CD4-positive, CD25-positive, alpha-beta regulatory T cell (primary cell): ENCODE data around the gene RFXAP. TPM values are rescaled to one million over a fixed set of nuclear protein-coding genes. Genes with fewer than 3 reads are reported as not detected.

Source experiments
- ATAC-seq, 2 donors: fragments of 150-1000 bp; cut with Tn5 transposase; one replicate each; pipeline ENCODE4 v1.10.0; 2021; ENCODE audit warnings: low read depth in 2 of 2, moderate number of reproducible peaks in 2 of 2, moderate library complexity in 1 of 2
- DNase-seq, 3 donors: peaks; one replicate each; pipeline versions ENCODE4 v3.0.0 to v3.0.0-alpha.2; 2012 to 2022; ENCODE audit warnings: mixed read lengths in 1 of 3
- H3K27ac ChIP-seq: one replicate; pipeline ENCODE4 v1.7.0; 2013; ENCODE audit warnings: mild to moderate bottlenecking, low read length; ENCODE audit not compliant: insufficient read depth, poor library complexity, severe bottlenecking
- H3K27me3 ChIP-seq: one replicate; pipeline ENCODE4 v1.7.0; 2013; ENCODE audit warnings: low read length; ENCODE audit not compliant: control insufficient read depth, insufficient read depth
- H3K36me3 ChIP-seq: one replicate; pipeline ENCODE4 v1.7.0; 2013; ENCODE audit warnings: mild to moderate bottlenecking, low read length, moderate library complexity; ENCODE audit not compliant: control insufficient read depth, insufficient read depth
- H3K4me1 ChIP-seq: 2 replicates; pipeline ENCODE4 v1.7.0; 2013; ENCODE audit warnings: mild to moderate bottlenecking, low read length; ENCODE audit not compliant: insufficient read depth, control insufficient read depth, poor library complexity, severe bottlenecking
- H3K4me3 ChIP-seq: one replicate; pipeline ENCODE4 v1.7.0; 2013; ENCODE audit warnings: low read depth, mild to moderate bottlenecking, low read length, moderate library complexity
- H3K9me3 ChIP-seq, 2 experiments: 1 replicate in 1 of 2; 2 replicates in 1 of 2; pipeline ENCODE4 v1.7.0; 2013; ENCODE audit warnings: low read length in 2 of 2, mild to moderate bottlenecking in 1 of 2, moderate library complexity in 1 of 2; ENCODE audit not compliant: control insufficient read depth in 2 of 2
- H3K27ac Mint-ChIP-seq, 3 donors: one replicate each; pipeline ENCODE4 v1.8.0; 2020 to 2022; ENCODE audit warnings: mild to moderate bottlenecking in 3 of 3, mixed read lengths in 3 of 3, moderate library complexity in 2 of 3
- H3K27me3 Mint-ChIP-seq: one replicate; pipeline ENCODE4 v1.8.0; 2022; ENCODE audit warnings: mild to moderate bottlenecking, mixed read lengths
- H3K36me3 Mint-ChIP-seq: one replicate; pipeline ENCODE4 v1.8.0; 2020; ENCODE audit warnings: mixed read lengths
- H3K4me1 Mint-ChIP-seq, 4 donors: one replicate each; pipeline ENCODE4 v1.8.0; 2020 to 2022; ENCODE audit warnings: mixed read lengths in 4 of 4, mild to moderate bottlenecking in 1 of 4
- H3K4me3 Mint-ChIP-seq, 4 donors: one replicate each; pipeline ENCODE4 v1.8.0; 2020 to 2022; ENCODE audit warnings: mild to moderate bottlenecking in 4 of 4, mixed read lengths in 4 of 4, moderate library complexity in 3 of 4
- H3K9me3 Mint-ChIP-seq, 7 donors: one replicate each; pipeline ENCODE4 v1.8.0; 2020 to 2022; ENCODE audit warnings: mixed read lengths in 7 of 7, mild to moderate bottlenecking in 3 of 7, moderate library complexity in 2 of 7
- polyA plus RNA-seq, 4 donors: library from polyadenylated mRNA; unstranded; fragments of 300-500 nt; fragmentation: Illumina TruSeq; gene quantifications; one replicate each; pipeline ENCODE4 v1.2.3, GENCODE V29; 2021
- total RNA-seq: library from RNA; stranded (reverse); gene quantifications from one replicate; pipeline ENCODE4 v1.2.3, GENCODE V29; 2022

The RFXAP gene
- total and polyA plus RNA-seq, 5 donors from 2014 or later = 2.4 to 7.1 (median 2.5) TPM

GRCh38 chr13:36796052-36796451 is 23.0 kb upstream of the RFXAP start:
- Mint-ChIP-seq H3K4me3 (no peak overlapping the region), H3K36me3 (no peaks in the 10 kb centered on the region), H3K27me3 (peaks cover 12% of the 10 kb centered on the region), H3K27ac (no peak overlapping the region), H3K9me3 (peaks cover 0 to 1% (median 0%) of the 10 kb centered on the region in 7 donors), H3K4me1 (no peaks in the 10 kb centered on the region)
- Histone ChIP-seq H3K27ac (no peak overlapping the region), H3K4me1 (no peaks in the 10 kb centered on the region), H3K27me3 (peaks cover 6% of the 10 kb centered on the region), H3K4me3 (no peak overlapping the region), H3K36me3 (no peaks in the 10 kb centered on the region), H3K9me3 (no peaks in the 10 kb centered on the region)
- ATAC-seq (no peak), DNase-seq (no peak)

- no peaks in the 10 kb centered on the region for H3K9me3 ChIP-seq
- Mint-ChIP-seq H3K27ac (no peak overlapping the region), H3K4me3 (no peak overlapping the region), H3K4me1 (no peaks in the 10 kb centered on the region), H3K9me3 (peaks cover 0 to 1% (median 0%) of the 10 kb centered on the region in 7 donors), H3K36me3 (no peaks in the 10 kb centered on the region), H3K27me3 (peaks cover 23% of the 10 kb centered on the region)
- DNase-seq = no peak
- no peak overlapping the region for H3K27ac ChIP-seq
- H3K4me1 ChIP-seq = no peaks in the 10 kb centered on the region
- H3K27me3 ChIP-seq = peaks cover 11% of the 10 kb centered on the region
- no peak for ATAC-seq
- no peaks in the 10 kb centered on the region for H3K36me3 ChIP-seq
- no peak overlapping the region for H3K4me3 ChIP-seq
Measured at GRCh38 chr13:36801035-36801434, 18.0 kb upstream of the RFXAP start.

GRCh38 chr13:36804588-36804987 is 14.4 kb upstream of the RFXAP start:
- Mint-ChIP-seq H3K27me3 (peaks cover 38% of the 10 kb centered on the region), H3K4me3 (no peak overlapping the region), H3K36me3 (no peaks in the 10 kb centered on the region), H3K9me3 (no peaks in the 10 kb centered on the region), H3K27ac (no peak overlapping the region), H3K4me1 (no peaks in the 10 kb centered on the region)
- H3K27ac ChIP-seq = no peak overlapping the region
- H3K9me3 ChIP-seq = no peaks in the 10 kb centered on the region
- ATAC-seq (no peak), DNase-seq (no peak)
- peaks cover 14% of the 10 kb centered on the region for H3K27me3 ChIP-seq
- H3K4me1 ChIP-seq = no peaks in the 10 kb centered on the region
- H3K36me3 ChIP-seq = no peaks in the 10 kb centered on the region
- no peak overlapping the region for H3K4me3 ChIP-seq

GRCh38 chr13:36806102-36806501 is 12.9 kb upstream of the RFXAP start:
- Mint-ChIP-seq H3K36me3 (no peaks in the 10 kb centered on the region), H3K27me3 (peaks cover 49% of the 10 kb centered on the region), H3K4me1 (no peaks in the 10 kb centered on the region), H3K27ac (peak overlapping the region in 1 of 3 donors; percentile 32), H3K4me3 (no peak overlapping the region), H3K9me3 (peaks cover 0 to 4% (median 0%) of the 10 kb centered on the region in 7 donors)
- DNase-seq (no peak), ATAC-seq (no peak)
- Histone ChIP-seq H3K4me3 (no peak overlapping the region), H3K27me3 (peaks cover 16% of the 10 kb centered on the region), H3K27ac (no peak overlapping the region), H3K4me1 (no peaks in the 10 kb centered on the region), H3K9me3 (no peaks in the 10 kb centered on the region), H3K36me3 (no peaks in the 10 kb centered on the region)

- Mint-ChIP-seq H3K4me1 (no peaks in the 10 kb centered on the region), H3K27me3 (peaks cover 49% of the 10 kb centered on the region), H3K4me3 (no peak overlapping the region), H3K9me3 (peaks cover 0 to 4% (median 0%) of the 10 kb centered on the region in 7 donors), H3K36me3 (no peaks in the 10 kb centered on the region), H3K27ac (no peak overlapping the region)
- H3K27ac ChIP-seq = no peak overlapping the region
- H3K4me3 ChIP-seq = no peak overlapping the region
- H3K4me1 ChIP-seq = no peaks in the 10 kb centered on the region
- no peak for DNase-seq
- peaks cover 24% of the 10 kb centered on the region for H3K27me3 ChIP-seq
- ATAC-seq = no peak
- H3K36me3 ChIP-seq = no peaks in the 10 kb centered on the region
- no peaks in the 10 kb centered on the region for H3K9me3 ChIP-seq
Measured at GRCh38 chr13:36807616-36808015, 11.4 kb upstream of the RFXAP start.

- H3K36me3 Mint-ChIP-seq = no peaks in the 10 kb centered on the region
- H3K9me3 Mint-ChIP-seq = peaks cover 0 to 4% (median 0%) of the 10 kb centered on the region in 7 donors
- no peak overlapping the region for H3K27ac Mint-ChIP-seq
- H3K27ac ChIP-seq = no peak overlapping the region
- no peaks in the 10 kb centered on the region for H3K9me3 ChIP-seq
- no peak for ATAC-seq
- H3K4me1 ChIP-seq = peaks cover under 1% of the 10 kb centered on the region
- peaks cover under 1 to 5% (median 3%) of the 10 kb centered on the region in 4 donors for H3K4me1 Mint-ChIP-seq
- H3K4me3 Mint-ChIP-seq = peak overlapping the region in 1 of 4 donors; percentile 85
- H3K36me3 ChIP-seq = no peaks in the 10 kb centered on the region
- peaks cover 35% of the 10 kb centered on the region for H3K27me3 Mint-ChIP-seq
- H3K4me3 ChIP-seq = no peak overlapping the region
- H3K27me3 ChIP-seq = peaks cover 19% of the 10 kb centered on the region
- DNase-seq = no peak
Measured at GRCh38 chr13:36813225-36813624, 5.8 kb upstream of the RFXAP start.

- no peak for ATAC-seq
- Mint-ChIP-seq H3K9me3 (peaks cover 0 to 4% (median 0%) of the 10 kb centered on the region in 7 donors), H3K4me1 (peaks cover 7 to 14% (median 8%) of the 10 kb centered on the region in 4 donors), H3K27ac (no peak overlapping the region), H3K4me3 (no peak overlapping the region), H3K36me3 (no peaks in the 10 kb centered on the region), H3K27me3 (peaks cover 40% of the 10 kb centered on the region)
- Histone ChIP-seq H3K27me3 (peaks cover 19% of the 10 kb centered on the region), H3K4me3 (no peak overlapping the region), H3K4me1 (peaks cover 9% of the 10 kb centered on the region), H3K27ac (no peak overlapping the region), H3K9me3 (no peaks in the 10 kb centered on the region), H3K36me3 (no peaks in the 10 kb centered on the region)
- DNase-seq = no peak
Measured at GRCh38 chr13:36814465-36814864, 4.6 kb upstream of the RFXAP start.

- Histone ChIP-seq H3K4me1 (peaks cover 15% of the 10 kb centered on the region), H3K27me3 (peaks cover 17% of the 10 kb centered on the region), H3K36me3 (no peaks in the 10 kb centered on the region), H3K9me3 (no peaks in the 10 kb centered on the region), H3K27ac (no peak overlapping the region), H3K4me3 (no peak overlapping the region)
- Mint-ChIP-seq H3K9me3 (peaks cover 0 to 2% (median 0%) of the 10 kb centered on the region in 7 donors), H3K27ac (no peak overlapping the region), H3K27me3 (peaks cover 36% of the 10 kb centered on the region), H3K4me3 (peak overlapping the region in 2 of 4 donors; percentile 40), H3K4me1 (peaks cover 11 to 19% (median 12%) of the 10 kb centered on the region in 4 donors), H3K36me3 (no peaks in the 10 kb centered on the region)
- peak in 1 of 2 donors; percentile 15 for ATAC-seq
- DNase-seq = peak in 2 of 3 donors; percentile 9 to 34
Measured at GRCh38 chr13:36815062-36815461, 4.0 kb upstream of the RFXAP start.
